HG03571 (cell line): ENCODE measurements around the gene VAPB.
A peak's percentile ranks its signal among the peaks of the same experiment; 100 is the strongest.
"Not testable (repeated sequence)": the region's sequence is repeated elsewhere in the genome, so short reads cannot be mapped to it uniquely, and the experiment has no call there.

ENCODE experiments used
- ATAC-seq: cut with Tn5 transposase; IDR thresholded peaks from one replicate; pipeline ENCODE4 v1.9.1; 2021; ENCODE audit not compliant: unreplicated experiment

Gene VAPB, protein sequence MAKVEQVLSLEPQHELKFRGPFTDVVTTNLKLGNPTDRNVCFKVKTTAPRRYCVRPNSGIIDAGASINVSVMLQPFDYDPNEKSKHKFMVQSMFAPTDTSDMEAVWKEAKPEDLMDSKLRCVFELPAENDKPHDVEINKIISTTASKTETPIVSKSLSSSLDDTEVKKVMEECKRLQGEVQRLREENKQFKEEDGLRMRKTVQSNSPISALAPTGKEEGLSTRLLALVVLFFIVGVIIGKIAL

DNA sequence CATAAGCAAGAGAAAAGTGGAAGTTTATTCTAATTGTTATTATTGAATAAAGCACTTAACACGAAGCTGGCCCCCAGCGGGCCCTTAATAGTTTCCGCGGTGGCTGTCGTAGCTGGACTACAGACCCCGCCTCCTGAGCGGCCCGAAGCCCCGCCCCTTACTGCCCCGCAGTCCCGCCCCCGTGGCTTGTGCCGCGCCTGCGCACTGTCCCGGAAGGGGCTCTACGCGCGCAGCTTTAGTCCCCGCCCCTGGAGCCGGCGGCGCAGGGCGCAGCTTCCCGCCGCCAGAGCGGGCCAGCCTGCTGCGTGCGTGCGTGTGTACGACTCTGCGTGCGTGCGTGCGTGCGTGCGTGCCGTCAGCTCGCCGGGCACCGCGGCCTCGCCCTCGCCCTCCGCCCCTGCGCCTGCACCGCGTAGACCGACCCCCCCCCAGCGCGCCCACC lies at the start of gene VAPB:
Gene VAPB, plus strand, starts transcription at position 348 of the 442 bp plus-strand sequence. CDS start 231 bp downstream, outside the sequence.
- peak; percentile 96 for ATAC-seq

DNA sequence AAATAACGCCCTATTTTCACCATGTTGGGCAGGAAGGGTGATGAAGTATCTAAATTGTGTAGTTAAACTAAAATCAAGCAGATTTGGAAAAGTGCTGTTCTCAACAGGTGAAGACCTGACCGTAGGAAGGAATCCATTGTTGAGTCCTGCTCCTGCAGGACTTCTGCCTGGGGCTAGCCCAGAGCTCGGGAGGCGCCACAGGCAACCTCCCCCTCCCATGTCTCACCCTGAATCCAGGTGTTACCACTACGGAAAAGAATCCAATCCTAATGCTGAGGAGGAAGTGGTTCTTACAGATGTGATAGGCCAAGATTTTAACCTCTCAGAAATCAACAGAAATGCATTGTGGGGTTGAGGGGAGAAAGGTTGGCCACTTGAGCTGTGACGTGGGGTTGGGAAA lies 49.3 kb upstream of the VAPB start:
- ATAC-seq, result no peak

- ATAC-seq, result no peak
Observed at GRCh38 chr20:58340151-58340550, 48.9 kb upstream of the VAPB start.

DNA sequence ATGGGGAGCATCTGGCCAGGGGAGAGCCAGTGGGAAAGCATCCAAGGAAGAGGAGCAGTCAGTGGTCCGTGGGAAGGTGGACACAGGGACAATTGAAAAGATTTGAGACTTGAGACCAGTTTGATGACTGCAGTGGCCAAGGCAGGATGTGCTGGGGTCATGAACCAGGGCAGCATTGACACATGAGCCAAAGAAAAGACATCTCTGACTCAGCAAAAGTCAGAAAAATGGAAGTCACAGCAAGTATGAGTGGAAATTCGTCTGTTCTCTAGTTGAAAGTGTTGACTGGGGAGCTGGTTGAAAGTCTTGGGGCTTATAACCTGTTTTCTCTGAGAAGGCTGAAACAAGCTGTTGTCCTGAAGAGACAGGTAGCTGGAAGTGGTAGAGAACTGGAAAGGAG lies 48.2 kb upstream of the VAPB start:
- no peak for ATAC-seq

DNA sequence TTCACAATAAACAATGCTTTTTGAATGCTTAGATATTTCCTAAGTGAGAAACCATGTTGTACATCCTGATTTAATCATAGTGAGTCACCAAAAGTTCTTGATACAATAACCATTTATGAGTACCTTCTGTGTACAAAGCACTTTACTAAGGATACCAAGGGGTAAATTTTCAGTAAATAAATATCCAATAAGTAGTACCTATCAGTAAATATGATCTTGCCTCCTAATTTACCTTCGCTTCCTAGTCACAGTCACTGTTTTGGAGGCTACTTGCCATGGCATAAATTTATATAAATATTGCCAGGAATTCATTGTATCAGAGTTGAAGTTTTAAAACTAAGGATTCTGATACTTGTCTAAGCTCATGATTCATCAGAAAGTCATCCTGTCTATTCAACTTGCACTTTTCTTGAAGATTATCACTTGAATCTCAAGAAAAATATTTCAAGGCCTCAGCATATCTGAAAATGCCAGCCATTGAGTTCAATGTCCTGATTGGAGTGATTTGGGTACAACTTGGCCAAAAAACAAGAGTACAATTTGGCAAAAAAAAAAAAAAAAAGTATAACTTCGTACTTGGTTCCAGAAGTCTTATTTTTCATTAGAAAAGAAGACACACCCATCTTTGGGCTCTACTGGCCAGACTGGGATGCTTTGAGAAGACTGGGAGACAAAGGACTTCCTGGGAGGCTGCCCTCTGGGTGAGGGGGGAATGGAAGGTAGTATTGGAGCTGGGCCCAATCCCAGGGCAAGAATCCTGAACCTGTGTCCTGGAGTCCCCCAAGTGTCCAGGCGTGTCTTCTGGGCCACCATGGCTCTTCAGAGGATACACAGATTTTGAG lies 46.7 kb upstream of the VAPB start:
- no peak for ATAC-seq

DNA sequence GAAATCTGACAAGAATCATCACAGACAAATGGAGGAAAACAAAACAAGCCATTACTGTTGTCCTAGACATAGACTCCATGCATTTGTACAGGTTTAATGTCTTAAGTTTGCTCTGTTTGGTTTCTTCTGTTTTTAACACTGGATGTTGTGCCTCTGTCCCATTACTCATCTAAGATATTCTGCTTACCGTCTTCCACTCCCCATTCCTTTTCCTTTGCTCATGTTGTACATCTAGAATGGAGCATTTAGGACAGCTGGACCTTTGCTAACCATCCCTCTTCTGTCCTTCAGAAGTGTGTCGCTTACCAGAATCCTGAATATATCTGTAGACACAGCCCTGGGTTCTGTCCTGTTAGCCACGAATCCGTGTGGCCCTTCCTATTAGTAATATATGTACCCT lies 44.3 kb upstream of the VAPB start:
- no peak for ATAC-seq

DNA sequence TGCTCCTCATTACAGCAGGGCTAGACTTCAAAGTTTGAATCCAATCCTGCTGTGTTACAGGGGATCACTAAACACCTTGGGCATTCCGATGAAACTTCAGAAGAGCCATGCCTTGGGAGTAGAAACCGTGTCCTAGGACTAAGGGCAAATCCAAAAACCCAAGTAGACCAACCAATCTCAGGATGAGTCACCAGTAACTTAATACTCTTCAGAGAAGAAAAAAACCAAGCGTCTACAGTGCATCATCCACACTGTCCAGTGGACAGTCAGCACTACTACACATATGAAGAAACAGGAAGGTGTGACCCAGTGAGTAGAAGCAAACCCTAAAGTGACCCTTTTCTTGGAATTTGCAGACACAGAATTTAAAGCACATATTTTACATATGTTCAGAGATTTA lies 39.5 kb upstream of the VAPB start:
- ATAC-seq, result no peak

GRCh38 chr20:58352468-58352867 lies 36.6 kb upstream of the VAPB start:
- ATAC-seq, result no peak

- ATAC-seq, result no peak
Observed at GRCh38 chr20:58359441-58359840, 29.6 kb upstream of the VAPB start.

GRCh38 chr20:58360936-58361335 lies 28.1 kb upstream of the VAPB start:
- no peak for ATAC-seq

GRCh38 chr20:58361481-58362205 lies 27.4 kb upstream of the VAPB start:
- ATAC-seq, result no peak

DNA sequence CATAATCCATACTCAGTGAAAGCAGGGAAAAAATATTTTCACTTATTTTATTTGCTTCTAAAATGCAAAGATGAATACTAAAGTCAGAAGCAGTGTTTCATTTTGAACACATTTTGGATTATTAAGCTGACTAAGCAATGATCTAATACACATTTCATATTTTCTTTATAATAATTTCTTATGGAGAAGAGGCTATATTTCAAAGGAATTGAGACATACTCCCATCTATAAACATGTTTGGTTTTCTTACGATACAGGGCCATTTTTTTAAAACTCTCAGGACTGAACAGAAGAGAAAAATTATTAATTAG lies 26.9 kb upstream of the VAPB start:
- ATAC-seq, result no peak

- no peak for ATAC-seq
Observed at GRCh38 chr20:58362970-58363369, 26.1 kb upstream of the VAPB start.

- no peak for ATAC-seq
Observed at GRCh38 chr20:58366866-58367265, 22.2 kb upstream of the VAPB start.

DNA sequence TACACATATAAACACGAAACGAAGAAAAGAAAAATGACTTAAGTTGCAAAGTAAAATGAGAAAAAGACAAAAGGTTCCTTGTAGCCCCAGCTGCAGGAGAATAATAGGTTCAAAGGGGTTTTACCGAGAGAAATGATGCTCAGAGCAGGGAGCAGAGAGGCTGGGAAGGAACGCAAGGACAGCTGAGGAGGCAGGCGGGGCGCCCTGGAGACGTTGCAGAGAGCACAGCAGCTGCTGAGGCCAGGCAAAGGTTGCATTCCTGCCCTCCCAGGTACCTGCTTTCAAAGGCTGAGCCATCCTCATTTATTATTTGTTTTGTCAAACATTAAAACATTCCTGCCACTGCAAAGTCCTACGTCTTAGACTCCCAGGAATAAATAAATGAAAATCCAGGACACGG lies 16.2 kb upstream of the VAPB start:
- no peak for ATAC-seq

- ATAC-seq, result not testable (repeated sequence)
Observed at GRCh38 chr20:58373296-58373695, 15.7 kb upstream of the VAPB start.

- ATAC-seq, result no peak
Observed at GRCh38 chr20:58374027-58374850, 14.8 kb upstream of the VAPB start.

- ATAC-seq, result no peak
Observed at GRCh38 chr20:58374906-58375758, 13.9 kb upstream of the VAPB start.

- no peak for ATAC-seq
Observed at GRCh38 chr20:58375759-58376352, 13.2 kb upstream of the VAPB start.

DNA sequence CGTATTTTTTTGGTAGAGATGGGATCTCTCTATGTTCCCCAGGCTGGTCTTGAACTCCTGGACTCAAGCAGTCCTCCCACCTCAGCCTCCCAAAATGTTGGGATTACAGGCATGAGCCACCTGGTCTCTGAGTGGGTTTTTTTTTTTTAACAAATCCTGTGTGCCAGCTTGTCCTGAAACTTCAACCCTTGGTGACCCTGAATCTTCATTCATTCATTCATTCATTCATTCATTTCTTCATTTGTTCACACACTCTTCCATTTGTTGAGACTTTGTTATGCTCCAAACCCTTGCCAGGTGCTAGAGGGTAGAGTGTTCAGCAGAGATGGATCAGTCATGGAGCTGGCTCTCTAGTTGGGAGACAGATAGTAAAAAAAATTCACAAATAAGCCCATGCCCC lies 12.0 kb upstream of the VAPB start:
- no peak for ATAC-seq
